CD4-positive, alpha-beta T cell treated with Interleukin-6 for 4 hours (primary cell): ENCODE data around the gene LPCAT4.
"Not testable (repeated sequence)": the region's sequence is repeated elsewhere in the genome, so short reads cannot be mapped to it uniquely, and the experiment has no call there.

Experiments
- DNase-seq: peaks from one replicate; pipeline ENCODE4 v3.0.0-alpha.2; 2020; ENCODE audit warnings: mixed read lengths

LPCAT4 gene

GRCh38 chr15:34367101-34368081 lies at the start of gene LPCAT4:
Gene LPCAT4, minus strand, starts transcription at chr15:34367196. Its CDS starts 96 bp downstream, at chr15:34367100.
- DNase-seq, result peak; percentile 93

- not testable (repeated sequence) for DNase-seq
These were observed 42.5 kb upstream of the LPCAT4 start for GRCh38 chr15:34409511-34409910.

GRCh38 chr15:34408973-34409372 lies 42.0 kb upstream of the LPCAT4 start:
- not testable (repeated sequence) for DNase-seq

- not testable (repeated sequence) for DNase-seq
These were observed 36.9 kb upstream of the LPCAT4 start for GRCh38 chr15:34403899-34404298.

- DNase-seq, result not testable (repeated sequence)
These were observed 36.2 kb upstream of the LPCAT4 start for GRCh38 chr15:34403160-34403598.

GRCh38 chr15:34397637-34398259 lies 30.8 kb upstream of the LPCAT4 start:
- not testable (repeated sequence) for DNase-seq

- DNase-seq, result not testable (repeated sequence)
These were observed 26.0 kb upstream of the LPCAT4 start for GRCh38 chr15:34392981-34393380.

GRCh38 chr15:34389594-34390086 lies 22.6 kb upstream of the LPCAT4 start:
- not testable (repeated sequence) for DNase-seq

- DNase-seq, result not testable (repeated sequence)
These were observed 15.0 kb upstream of the LPCAT4 start for GRCh38 chr15:34381829-34382521.

GRCh38 chr15:34380491-34380890 lies 13.5 kb upstream of the LPCAT4 start:
- not testable (repeated sequence) for DNase-seq

GRCh38 chr15:34376856-34377255 lies 9.9 kb upstream of the LPCAT4 start:
- DNase-seq, result no peak

GRCh38 chr15:34375541-34375940 lies 8.5 kb upstream of the LPCAT4 start:
- not testable (repeated sequence) for DNase-seq

GRCh38 chr15:34374816-34375215 lies 7.8 kb upstream of the LPCAT4 start:
- no peak for DNase-seq

- DNase-seq, result no peak
These were observed 7.0 kb upstream of the LPCAT4 start for GRCh38 chr15:34373951-34374350.

- DNase-seq, result no peak
These were observed 3.6 kb upstream of the LPCAT4 start for GRCh38 chr15:34370643-34371042.

GRCh38 chr15:34370129-34370528 lies 3.1 kb upstream of the LPCAT4 start:
- no peak for DNase-seq

- DNase-seq, result peak; percentile 68
These were observed 528 bp downstream of the LPCAT4 start for GRCh38 chr15:34366271-34367065.

GRCh38 chr15:34365836-34366235 lies 1.2 kb downstream of the LPCAT4 start:
- DNase-seq, result no peak

- DNase-seq, result peak; percentile 17
These were observed 1.7 kb downstream of the LPCAT4 start for GRCh38 chr15:34365091-34365825.

GRCh38 chr15:34364041-34364440 lies 3.0 kb downstream of the LPCAT4 start:
- DNase-seq, result no peak

GRCh38 chr15:34362047-34362773 lies 4.8 kb downstream of the LPCAT4 start:
- no peak for DNase-seq
